Lower leg skin (tissue), 3 donors: ENCODE data around the gene ARHGAP15.

Experiments used
- POLR2A ChIP-seq, 2 donors: fragments of 450-650 bp; IDR thresholded peaks; one replicate each; pipeline ENCODE4 v1.6.1; 2016 to 2017; ENCODE audit warnings: antibody characterized with exemption in 2 of 2, mild to moderate bottlenecking in 1 of 2, moderate library complexity in 1 of 2
- TF ChIP-seq, protein P1 (sequence below), 3 donors: fragments of 450-650 bp; IDR thresholded peaks; one replicate each; pipeline ENCODE4 v1.5.1; 2016; ENCODE audit warnings: antibody characterized with exemption in 3 of 3, mild to moderate bottlenecking in 3 of 3, moderate library complexity in 2 of 3

DNA sequence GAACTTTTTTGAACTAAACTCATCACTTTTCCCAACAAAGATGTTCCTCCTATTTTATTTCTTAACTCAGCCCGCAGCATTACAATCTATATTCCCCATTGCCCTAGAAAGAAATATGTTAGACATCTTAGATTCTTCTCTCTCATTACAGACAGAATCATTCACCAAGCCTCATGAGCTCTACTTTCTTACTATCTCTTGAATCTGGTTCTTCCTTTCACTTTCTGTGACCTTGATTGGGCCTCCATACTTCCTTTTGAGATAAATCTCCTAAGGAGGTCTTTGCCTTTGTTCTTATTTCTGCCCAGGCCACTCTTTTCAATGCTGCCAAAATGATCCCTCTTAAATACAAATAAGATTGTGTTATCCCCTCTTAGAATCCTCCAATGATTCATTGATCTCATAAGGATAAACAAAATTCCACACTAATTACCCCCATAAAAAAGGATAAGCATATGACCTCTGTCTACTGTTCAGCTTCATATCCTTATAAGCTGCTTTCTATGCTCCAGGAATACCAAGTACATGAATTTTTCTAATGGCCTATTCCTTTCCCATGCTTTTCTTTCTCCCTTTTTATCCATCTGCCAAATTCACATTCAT lies 400.0 kb downstream of the ARHGAP15 start:
- TF ChIP-seq, protein P1, sequence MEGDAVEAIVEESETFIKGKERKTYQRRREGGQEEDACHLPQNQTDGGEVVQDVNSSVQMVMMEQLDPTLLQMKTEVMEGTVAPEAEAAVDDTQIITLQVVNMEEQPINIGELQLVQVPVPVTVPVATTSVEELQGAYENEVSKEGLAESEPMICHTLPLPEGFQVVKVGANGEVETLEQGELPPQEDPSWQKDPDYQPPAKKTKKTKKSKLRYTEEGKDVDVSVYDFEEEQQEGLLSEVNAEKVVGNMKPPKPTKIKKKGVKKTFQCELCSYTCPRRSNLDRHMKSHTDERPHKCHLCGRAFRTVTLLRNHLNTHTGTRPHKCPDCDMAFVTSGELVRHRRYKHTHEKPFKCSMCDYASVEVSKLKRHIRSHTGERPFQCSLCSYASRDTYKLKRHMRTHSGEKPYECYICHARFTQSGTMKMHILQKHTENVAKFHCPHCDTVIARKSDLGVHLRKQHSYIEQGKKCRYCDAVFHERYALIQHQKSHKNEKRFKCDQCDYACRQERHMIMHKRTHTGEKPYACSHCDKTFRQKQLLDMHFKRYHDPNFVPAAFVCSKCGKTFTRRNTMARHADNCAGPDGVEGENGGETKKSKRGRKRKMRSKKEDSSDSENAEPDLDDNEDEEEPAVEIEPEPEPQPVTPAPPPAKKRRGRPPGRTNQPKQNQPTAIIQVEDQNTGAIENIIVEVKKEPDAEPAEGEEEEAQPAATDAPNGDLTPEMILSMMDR (IDR thresholded peaks at IDR 0.05): no peak
- TF ChIP-seq POLR2A (IDR thresholded peaks at IDR 0.05): no peak
